ACC112 (cell line): ENCODE measurements around the gene KRT10.

Experiments
- H2AFZ ChIP-seq: fragments of 200-600 bp; sonication (generic); one replicate; pipeline ENCODE4 v1.6.0; 2017; ENCODE audit warnings: antibody characterized with exemption, low read length; ENCODE audit not compliant: unreplicated experiment
- H3K27ac ChIP-seq: fragments of 200-600 bp; sonication (generic); 2 replicates; pipeline ENCODE4 v1.5.1; 2014; ENCODE audit warnings: low read depth, mild to moderate bottlenecking, antibody characterized with exemption, low read length, moderate library complexity
- H3K27me3 ChIP-seq: fragments of 200-600 bp; sonication (generic); 2 replicates; pipeline ENCODE4 v1.6.1; 2014; ENCODE audit warnings: mild to moderate bottlenecking, antibody characterized with exemption, low read length, moderate library complexity, mixed read lengths; ENCODE audit not compliant: insufficient read depth
- H3K36me3 ChIP-seq: fragments of 200-600 bp; sonication (generic); 2 replicates; pipeline ENCODE4 v1.6.1; 2016; ENCODE audit warnings: mild to moderate bottlenecking, antibody characterized with exemption, low read length, moderate library complexity, mixed read lengths; ENCODE audit not compliant: insufficient read depth
- H3K4me1 ChIP-seq: fragments of 200-600 bp; sonication (generic); one replicate; pipeline ENCODE4 v1.6.1; 2016; ENCODE audit warnings: low read length, mixed read lengths; ENCODE audit not compliant: insufficient read depth, unreplicated experiment, control insufficient read depth
- H3K4me3 ChIP-seq: fragments of 200-600 bp; sonication (generic); 2 replicates; pipeline ENCODE4 v1.5.1; 2014; ENCODE audit warnings: mild to moderate bottlenecking, low read depth, low read length
- H3K79me2 ChIP-seq: fragments of 200-600 bp; sonication (generic); one replicate; pipeline ENCODE4 v1.6.0; 2016; ENCODE audit warnings: low read length; ENCODE audit not compliant: control insufficient read depth, unreplicated experiment, insufficient read depth

Gene KRT10

GRCh38 chr17:40782450-40782849 lies 40.0 kb downstream of the KRT10 start, which contains the start of gene KRT27:
KRT27 (minus strand) TSS chr17:40782550; CDS start chr17:40782493, 57 bp downstream.
- H2AFZ ChIP-seq: no peak within 1 kb of the TSS
- no peak within 1 kb of the TSS for H3K27ac ChIP-seq
- H3K79me2 ChIP-seq: no peaks in the 10 kb centered on the region
- peaks cover 28% of the 10 kb centered on the region for H3K27me3 ChIP-seq
- H3K36me3 ChIP-seq: no peaks in the 10 kb centered on the region
- no peaks in the 10 kb centered on the region for H3K4me1 ChIP-seq
- H3K4me3 ChIP-seq: no peak within 1 kb of the TSS

- H3K27ac ChIP-seq: no peak overlapping the region
These were observed 43.1 kb downstream of the KRT10 start for GRCh38 chr17:40779181-40779909.

GRCh38 chr17:40778461-40778860 lies 44.0 kb downstream of the KRT10 start:
- no peaks in the 10 kb centered on the region for H3K36me3 ChIP-seq
- peaks cover 64% of the 10 kb centered on the region for H3K27me3 ChIP-seq
- H3K27ac ChIP-seq: no peak overlapping the region
- H3K79me2 ChIP-seq: no peaks in the 10 kb centered on the region
- no peaks in the 10 kb centered on the region for H3K4me1 ChIP-seq
- H2AFZ ChIP-seq: no peak overlapping the region
- H3K4me3 ChIP-seq: no peak overlapping the region

More at GRCh38 chr17:40779181-40779909, 43.1 kb downstream of the KRT10 start:
- no peak overlapping the region for H2AFZ ChIP-seq
- H3K36me3 ChIP-seq: no peaks in the 10 kb centered on the region
- H3K4me3 ChIP-seq: peak overlapping the region; percentile 37
- peaks cover 55% of the 10 kb centered on the region for H3K27me3 ChIP-seq
- no peaks in the 10 kb centered on the region for H3K79me2 ChIP-seq
- H3K4me1 ChIP-seq: no peaks in the 10 kb centered on the region

- H2AFZ ChIP-seq: no peak overlapping the region
- H3K27ac ChIP-seq: no peak overlapping the region
- H3K36me3 ChIP-seq: no peaks in the 10 kb centered on the region
- no peaks in the 10 kb centered on the region for H3K79me2 ChIP-seq
- H3K4me1 ChIP-seq: no peaks in the 10 kb centered on the region
- peaks cover 68% of the 10 kb centered on the region for H3K27me3 ChIP-seq
- no peak overlapping the region for H3K4me3 ChIP-seq
These were observed 44.4 kb downstream of the KRT10 start for GRCh38 chr17:40777971-40778370.

- no peak overlapping the region for H3K27ac ChIP-seq
- no peaks in the 10 kb centered on the region for H3K36me3 ChIP-seq
- peaks cover 73% of the 10 kb centered on the region for H3K27me3 ChIP-seq
- no peaks in the 10 kb centered on the region for H3K4me1 ChIP-seq
- H3K4me3 ChIP-seq: no peak overlapping the region
- H3K79me2 ChIP-seq: no peaks in the 10 kb centered on the region
- H2AFZ ChIP-seq: no peak overlapping the region
These were observed 45.0 kb downstream of the KRT10 start for GRCh38 chr17:40777459-40777858.

GRCh38 chr17:40775945-40776344 lies 46.5 kb downstream of the KRT10 start:
- Histone ChIP-seq H3K27ac (no peak overlapping the region), H3K4me1 (no peaks in the 10 kb centered on the region), H3K27me3 (peaks cover 88% of the 10 kb centered on the region), H3K4me3 (no peak overlapping the region), H3K36me3 (no peaks in the 10 kb centered on the region), H2AFZ (no peak overlapping the region), H3K79me2 (no peaks in the 10 kb centered on the region)

GRCh38 chr17:40772101-40772500 lies 50.3 kb downstream of the KRT10 start, which contains the start of gene KRT26:
KRT26 (minus strand) TSS chr17:40772201; CDS start chr17:40772113, 88 bp downstream.
- Histone ChIP-seq H3K27ac (no peak within 1 kb of the TSS), H3K4me1 (no peaks in the 10 kb centered on the region), H3K4me3 (no peak within 1 kb of the TSS), H3K79me2 (no peaks in the 10 kb centered on the region), H2AFZ (no peak within 1 kb of the TSS), H3K36me3 (no peaks in the 10 kb centered on the region), H3K27me3 (peaks cover 69% of the 10 kb centered on the region)
